ENCODE measurements around the gene GAB3. TPM values are rescaled to one million over a fixed set of nuclear protein-coding genes. Genes with fewer than 3 reads are reported as not detected.

The GAB3 gene
- total RNA-seq, 1 experiment from 2014 or later = 0.72 TPM

GRCh38 chrX:154793084-154793795 is 42.4 kb upstream of the GAB3 start:
- H3K4me1 Mint-ChIP-seq = peaks cover 24% of the 10 kb centered on the region
- TF ChIP-seq STAT6 (CRISPR knock-in tag; conservative IDR thresholded peaks at IDR 0.05; ENCODE audit: low read depth) (no peak), ZNF671 (CRISPR knock-in tag; IDR thresholded peaks at IDR 0.05) (no peak), ATF6 (CRISPR knock-in tag; IDR thresholded peaks at IDR 0.05) (no peak), GRHL2 (CRISPR knock-in tag; IDR thresholded peaks at IDR 0.05; ENCODE audit: insufficient replicate concordance, severe bottlenecking) (no peak), USF1 (CRISPR knock-in tag; IDR thresholded peaks at IDR 0.05) (no peak), ZNF232 (CRISPR knock-in tag; IDR thresholded peaks at IDR 0.05) (no peak), ERG (CRISPR knock-in tag; IDR thresholded peaks at IDR 0.05) (no peak), FOXK1 (CRISPR knock-in tag; IDR thresholded peaks at IDR 0.05) (no peak), NR1H2 (CRISPR knock-in tag; IDR thresholded peaks at IDR 0.05) (no peak), GABPB1 (CRISPR knock-in tag; IDR thresholded peaks at IDR 0.05) (no peak), IRF2 (CRISPR knock-in tag; IDR thresholded peaks at IDR 0.05; ENCODE audit: borderline replicate concordance, low read depth) (no peak), ATF1 (CRISPR knock-in tag; IDR thresholded peaks at IDR 0.05) (no peak), PRDM15 (CRISPR knock-in tag; IDR thresholded peaks at IDR 0.05) (no peak), CREB1 (CRISPR knock-in tag; IDR thresholded peaks at IDR 0.05) (no peak), FOXP1 (CRISPR knock-in tag; IDR thresholded peaks at IDR 0.05; ENCODE audit: borderline replicate concordance) (no peak), ZNF532 (CRISPR knock-in tag; IDR thresholded peaks at IDR 0.05; ENCODE audit: borderline replicate concordance) (no peak), CREM (CRISPR knock-in tag; IDR thresholded peaks at IDR 0.05) (no peak), ETV6 (CRISPR knock-in tag; IDR thresholded peaks at IDR 0.05) (no peak), GTF2I (CRISPR knock-in tag; conservative IDR thresholded peaks at IDR 0.05) (no peak)

More at GRCh38 chrX:154793084-154793795, 42.4 kb upstream of the GAB3 start:
- no peak overlapping the region for H3K27ac Mint-ChIP-seq
- H3K36me3 Mint-ChIP-seq = no peaks in the 10 kb centered on the region
- H3K4me3 Mint-ChIP-seq = no peak overlapping the region
- CTCF ChIA-PET = no interaction called here
- ATAC-seq (no peak), DNase-seq (ENCODE audit: low spot score) (no peak)
- H3K9me3 Mint-ChIP-seq = no peaks in the 10 kb centered on the region
- peaks cover 13% of the 10 kb centered on the region for H3K27me3 Mint-ChIP-seq (ENCODE audit: low read depth)
- POLR2A ChIA-PET = no interaction called here

All from WTC11 (cell line).